ENCODE measurements around the gene DGKB.

DNA sequence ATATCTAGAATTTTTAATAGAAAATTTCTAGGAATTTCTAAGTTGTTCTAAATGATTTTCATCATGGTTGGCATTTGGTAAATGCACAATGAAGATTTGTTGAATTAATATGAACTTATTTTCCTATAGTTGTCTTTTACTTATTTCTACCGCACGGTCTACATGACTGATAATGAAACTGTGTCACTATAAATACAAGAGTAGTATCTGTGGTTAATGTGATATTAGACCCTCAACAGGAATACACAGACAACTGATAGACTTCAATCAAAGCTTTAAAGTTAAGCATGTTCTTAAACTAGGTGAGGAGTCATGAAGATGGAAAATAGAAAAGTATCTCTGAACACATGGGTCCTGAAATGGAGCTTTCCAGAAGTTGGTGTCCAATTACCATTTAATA lies 615.2 kb downstream of the DGKB start:
- TF ChIP-seq, protein P1, sequence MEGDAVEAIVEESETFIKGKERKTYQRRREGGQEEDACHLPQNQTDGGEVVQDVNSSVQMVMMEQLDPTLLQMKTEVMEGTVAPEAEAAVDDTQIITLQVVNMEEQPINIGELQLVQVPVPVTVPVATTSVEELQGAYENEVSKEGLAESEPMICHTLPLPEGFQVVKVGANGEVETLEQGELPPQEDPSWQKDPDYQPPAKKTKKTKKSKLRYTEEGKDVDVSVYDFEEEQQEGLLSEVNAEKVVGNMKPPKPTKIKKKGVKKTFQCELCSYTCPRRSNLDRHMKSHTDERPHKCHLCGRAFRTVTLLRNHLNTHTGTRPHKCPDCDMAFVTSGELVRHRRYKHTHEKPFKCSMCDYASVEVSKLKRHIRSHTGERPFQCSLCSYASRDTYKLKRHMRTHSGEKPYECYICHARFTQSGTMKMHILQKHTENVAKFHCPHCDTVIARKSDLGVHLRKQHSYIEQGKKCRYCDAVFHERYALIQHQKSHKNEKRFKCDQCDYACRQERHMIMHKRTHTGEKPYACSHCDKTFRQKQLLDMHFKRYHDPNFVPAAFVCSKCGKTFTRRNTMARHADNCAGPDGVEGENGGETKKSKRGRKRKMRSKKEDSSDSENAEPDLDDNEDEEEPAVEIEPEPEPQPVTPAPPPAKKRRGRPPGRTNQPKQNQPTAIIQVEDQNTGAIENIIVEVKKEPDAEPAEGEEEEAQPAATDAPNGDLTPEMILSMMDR (conservative IDR thresholded peaks at IDR 0.05 in 1 of 2, IDR thresholded peaks at IDR 0.05 in 1 of 2; ENCODE audit: low read depth in 1 of 2, low read length in 2 of 2): no peak
- no peak for TF ChIP-seq EZH2 (IDR thresholded peaks at IDR 0.05; ENCODE audit: low read length, missing control alignments)
